ENCODE data around the gene LAMC3. TPM values are rescaled to one million over a fixed set of nuclear protein-coding genes. Genes with fewer than 3 reads are reported as not detected.

LAMC3 gene
- total RNA-seq, 2 donors from 2014 or later, result 3.9 to 16.8 TPM

GRCh38 chr9:131095666-131096268 lies 86.8 kb downstream of the LAMC3 start:
- TF ChIP-seq CTCF (IDR thresholded peaks at IDR 0.05), result no peak
- no peak for TF ChIP-seq POLR2A (IDR thresholded peaks at IDR 0.05)
- Histone ChIP-seq H3K36me3 (replicated peaks in 1 of 2; ENCODE audit: insufficient read depth in 1 of 2, low read depth in 2 of 2) (no peaks in the 10 kb centered on the region), H3K27ac (no peak overlapping the region), H3K4me3 (no peak overlapping the region), H3K27me3 (no peaks in the 10 kb centered on the region), H3K9me3 (no peaks in the 10 kb centered on the region), H3K4me1 (peaks cover 20% of the 10 kb centered on the region)
- DNase-seq, result no peak
- WGBS, 2 donors, result 34 to 69% methylated on average over 8 to 16 of the region's 16 CpGs
- peak; percentile 10 for ATAC-seq
- intact Hi-C loops (cut with DNase I), result no loop called here

- peak; percentile 29 to 64 (median 56) for DNase-seq
- Histone ChIP-seq H3K9me3 (no peaks in the 10 kb centered on the region), H3K4me1 (peaks cover 17% of the 10 kb centered on the region), H3K36me3 (replicated peaks in 1 of 2; ENCODE audit: insufficient read depth in 1 of 2, low read depth in 2 of 2) (no peaks in the 10 kb centered on the region), H3K27ac (peak within 1 kb of the TSS in 1 of 4 donors; percentile 52), H3K4me3 (peak within 1 kb of the TSS; percentile 23 to 60), H3K27me3 (no peaks in the 10 kb centered on the region)
- ATAC-seq, result peak; percentile 25
- no peak for TF ChIP-seq POLR2A (IDR thresholded peaks at IDR 0.05)
- peak in 1 of 7 experiments; percentile 12 for TF ChIP-seq CTCF (IDR thresholded peaks at IDR 0.05)
- 0 to 1% methylated on average over 10 to 77 of the region's 99 CpGs for WGBS, 2 donors
- intact Hi-C loops (cut with DNase I), result no loop called here
Observed at GRCh38 chr9:131096269-131097125, 87.5 kb downstream of the LAMC3 start, which contains the start of gene AIF1L. Gene AIF1L, plus strand, starts transcription at chr9:131096531. Its CDS starts 99 bp downstream, at chr9:131096630.

- ATAC-seq (no peak), DNase-seq (no peak)
- Histone ChIP-seq H3K9me3 (no peaks in the 10 kb centered on the region), H3K4me1 (peaks cover 14% of the 10 kb centered on the region), H3K27me3 (no peaks in the 10 kb centered on the region), H3K36me3 (replicated peaks in 1 of 2; ENCODE audit: insufficient read depth in 1 of 2, low read depth in 2 of 2) (no peaks in the 10 kb centered on the region), H3K27ac (no peak overlapping the region), H3K4me3 (peak overlapping the region in 1 of 2 donors; percentile 60)
- intact Hi-C loops (cut with DNase I), result no loop called here
- WGBS, 2 donors, result 35 to 65% methylated on average over 9 to 19 of the region's 19 CpGs
- TF ChIP-seq POLR2A (IDR thresholded peaks at IDR 0.05) (no peak), CTCF (IDR thresholded peaks at IDR 0.05) (no peak)
Observed at GRCh38 chr9:131097126-131097947, 88.4 kb downstream of the LAMC3 start.

GRCh38 chr9:131097948-131098278 lies 88.9 kb downstream of the LAMC3 start:
- Histone ChIP-seq H3K36me3 (replicated peaks in 1 of 2; ENCODE audit: insufficient read depth in 1 of 2, low read depth in 2 of 2) (no peaks in the 10 kb centered on the region), H3K9me3 (no peaks in the 10 kb centered on the region), H3K4me3 (no peak overlapping the region), H3K27me3 (no peaks in the 10 kb centered on the region), H3K27ac (no peak overlapping the region), H3K4me1 (peaks cover 14% of the 10 kb centered on the region)
- ATAC-seq (no peak), DNase-seq (no peak)
- WGBS, 2 donors, result 83 to 100% methylated on average over 4 to 6 of the region's 8 CpGs
- intact Hi-C loops (cut with DNase I), result no loop called here
- no peak for TF ChIP-seq CTCF (IDR thresholded peaks at IDR 0.05)
